ENCODE measurements around the gene ZNF444. TPM values are rescaled to one million over a fixed set of nuclear protein-coding genes. Genes with fewer than 3 reads are reported as not detected.

The ZNF444 gene
- total and polyA plus RNA-seq, 2 of the 8 experiments (the other 6 are each of a cell fraction or from before 2014, with no cell fraction given): 49.5 to 54.5 TPM

- TF ChIP-seq SRF (IDR thresholded peaks at IDR 0.05; ENCODE audit: low read depth, low read length) (no peak), BRCA1 (IDR thresholded peaks at IDR 0.05; ENCODE audit: low read depth, low read length) (no peak), PHF8 (conservative IDR thresholded peaks at IDR 0.05; ENCODE audit: low read depth, low read length) (no peak), CHD7 (IDR thresholded peaks at IDR 0.05; ENCODE audit: insufficient replicate concordance, low read length) (no peak), YY1 (IDR thresholded peaks at IDR 0.05; ENCODE audit: low read depth, low read length) (no peak), NRF1 (IDR thresholded peaks at IDR 0.05; ENCODE audit: low read depth, low read length) (no peak), GABPA (IDR thresholded peaks at IDR 0.05; ENCODE audit: borderline replicate concordance, insufficient read depth, low read length) (no peak), TBP (IDR thresholded peaks at IDR 0.05; ENCODE audit: low read depth, low read length) (no peak), E2F6 (IDR thresholded peaks at IDR 0.05) (no peak), MAX (IDR thresholded peaks at IDR 0.05) (no peak)
Measured at GRCh38 chr19:56142897-56143434, 1.9 kb downstream of the ZNF444 start (continued).

Measured in H1 (cell line).